Epithelial cell of proximal tubule (primary cell): ENCODE data around the gene ZFR. TPM values are rescaled to one million over a fixed set of nuclear protein-coding genes. Genes with fewer than 3 reads are reported as not detected.
A peak's percentile ranks its signal among the peaks of the same experiment; 100 is the strongest.

Source experiments
- DNase-seq: peaks from one replicate; pipeline ENCODE4 v3.0.0-alpha.2; 2011; ENCODE audit warnings: low read depth
- H3K4me3 ChIP-seq: 2 replicates; pipeline ENCODE4 v1.5.1; 2011; ENCODE audit warnings: low read depth, mild to moderate bottlenecking, low read length
- total RNA-seq: library from RNA; depleted of rRNA; stranded (reverse); fragments of >200 nt; gene quantifications from 2 replicates; pipeline ENCODE4 v1.2.3, GENCODE V29; 2015
- TF ChIP-seq, protein P1 (sequence below): conservative IDR thresholded peaks from 2 replicates; pipeline ENCODE4 v1.5.1; 2012; ENCODE audit warnings: low read depth, mild to moderate bottlenecking, low read length

ZFR gene
- total RNA-seq, 1 donor from 2014 or later: 38.6 TPM

DNA sequence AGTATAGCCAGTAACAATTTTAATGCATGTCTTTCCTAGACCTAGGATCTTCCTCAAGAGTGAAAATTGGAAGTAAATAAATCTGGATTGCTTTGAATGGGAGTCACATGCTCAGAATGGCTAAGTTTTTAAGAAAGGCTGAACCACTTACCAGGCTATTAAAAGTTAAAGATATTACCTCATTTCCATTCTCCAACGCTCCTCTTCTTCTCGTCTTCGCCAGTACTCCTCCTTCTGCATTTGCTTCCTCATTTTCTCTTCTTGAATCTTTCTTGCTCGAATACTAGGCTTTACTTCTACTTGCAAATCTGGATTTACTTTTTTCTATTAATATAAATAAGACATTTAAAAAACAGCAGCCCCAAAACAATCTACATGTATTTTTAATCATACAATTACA lies 49.6 kb downstream of the ZFR start:
- H3K4me3 ChIP-seq: no peak overlapping the region
- TF ChIP-seq, protein P1, sequence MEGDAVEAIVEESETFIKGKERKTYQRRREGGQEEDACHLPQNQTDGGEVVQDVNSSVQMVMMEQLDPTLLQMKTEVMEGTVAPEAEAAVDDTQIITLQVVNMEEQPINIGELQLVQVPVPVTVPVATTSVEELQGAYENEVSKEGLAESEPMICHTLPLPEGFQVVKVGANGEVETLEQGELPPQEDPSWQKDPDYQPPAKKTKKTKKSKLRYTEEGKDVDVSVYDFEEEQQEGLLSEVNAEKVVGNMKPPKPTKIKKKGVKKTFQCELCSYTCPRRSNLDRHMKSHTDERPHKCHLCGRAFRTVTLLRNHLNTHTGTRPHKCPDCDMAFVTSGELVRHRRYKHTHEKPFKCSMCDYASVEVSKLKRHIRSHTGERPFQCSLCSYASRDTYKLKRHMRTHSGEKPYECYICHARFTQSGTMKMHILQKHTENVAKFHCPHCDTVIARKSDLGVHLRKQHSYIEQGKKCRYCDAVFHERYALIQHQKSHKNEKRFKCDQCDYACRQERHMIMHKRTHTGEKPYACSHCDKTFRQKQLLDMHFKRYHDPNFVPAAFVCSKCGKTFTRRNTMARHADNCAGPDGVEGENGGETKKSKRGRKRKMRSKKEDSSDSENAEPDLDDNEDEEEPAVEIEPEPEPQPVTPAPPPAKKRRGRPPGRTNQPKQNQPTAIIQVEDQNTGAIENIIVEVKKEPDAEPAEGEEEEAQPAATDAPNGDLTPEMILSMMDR: no peak
- no peak for DNase-seq

- no peak overlapping the region for H3K4me3 ChIP-seq
- TF ChIP-seq, protein P1: no peak
- no peak for DNase-seq
Observed at GRCh38 chr5:32392039-32392438, 52.5 kb downstream of the ZFR start.

GRCh38 chr5:32390819-32391591 lies 53.5 kb downstream of the ZFR start:
- no peak overlapping the region for H3K4me3 ChIP-seq
- DNase-seq: peak; percentile 30
- TF ChIP-seq, protein P1: no peak

DNA sequence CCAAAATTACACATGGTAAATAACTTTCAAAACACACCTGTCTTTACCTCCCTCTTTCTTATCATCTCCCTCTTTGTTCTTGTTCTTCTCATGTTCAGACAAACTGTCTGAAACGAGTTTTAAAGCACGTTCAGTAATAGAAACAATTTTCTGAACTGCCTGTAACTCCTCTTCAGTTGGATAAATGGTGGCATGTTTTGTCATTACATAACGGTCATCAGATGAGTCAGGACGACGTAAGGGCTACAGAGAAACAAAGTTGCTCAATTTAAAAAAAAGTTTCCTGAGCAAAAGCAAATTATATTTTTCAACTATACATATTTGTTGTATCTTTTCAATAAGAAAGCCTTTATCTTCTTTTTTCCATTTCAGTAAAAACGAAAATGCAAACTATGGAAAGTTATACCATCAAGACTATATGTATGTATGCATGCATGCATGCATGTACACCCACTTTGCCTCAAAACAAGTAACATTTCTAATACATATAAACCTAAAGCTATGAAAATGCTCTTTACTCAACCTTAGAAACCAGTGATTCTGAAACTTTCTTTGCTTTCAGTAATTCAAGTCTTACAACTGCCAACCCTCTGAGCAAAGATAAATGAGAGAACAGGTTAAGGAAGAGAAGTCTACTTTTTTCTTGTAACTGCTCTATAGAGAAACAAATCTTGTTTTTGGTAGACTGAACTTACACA lies 56.0 kb downstream of the ZFR start:
- DNase-seq: no peak
- TF ChIP-seq, protein P1: no peak
- H3K4me3 ChIP-seq: no peak overlapping the region

DNA sequence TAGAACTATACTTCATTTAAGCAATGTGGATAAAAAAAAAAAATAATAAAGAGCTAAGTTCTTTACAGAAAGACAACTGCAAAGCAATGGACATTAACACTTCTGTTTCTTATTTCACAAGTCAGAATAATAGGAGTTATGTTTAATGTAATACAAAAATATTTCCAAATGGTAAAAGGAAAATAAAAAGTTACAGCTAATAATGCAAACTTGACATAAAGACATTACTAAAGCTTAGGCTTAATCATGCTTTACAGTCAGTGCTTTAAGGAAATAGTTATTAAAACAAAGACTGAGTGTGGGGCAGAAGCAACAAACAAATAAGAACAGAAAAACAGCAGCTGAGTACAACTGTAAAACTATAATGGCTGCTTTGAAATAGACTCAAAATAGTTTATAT lies 56.7 kb downstream of the ZFR start:
- DNase-seq: no peak
- TF ChIP-seq, protein P1: no peak
- no peak overlapping the region for H3K4me3 ChIP-seq

DNA sequence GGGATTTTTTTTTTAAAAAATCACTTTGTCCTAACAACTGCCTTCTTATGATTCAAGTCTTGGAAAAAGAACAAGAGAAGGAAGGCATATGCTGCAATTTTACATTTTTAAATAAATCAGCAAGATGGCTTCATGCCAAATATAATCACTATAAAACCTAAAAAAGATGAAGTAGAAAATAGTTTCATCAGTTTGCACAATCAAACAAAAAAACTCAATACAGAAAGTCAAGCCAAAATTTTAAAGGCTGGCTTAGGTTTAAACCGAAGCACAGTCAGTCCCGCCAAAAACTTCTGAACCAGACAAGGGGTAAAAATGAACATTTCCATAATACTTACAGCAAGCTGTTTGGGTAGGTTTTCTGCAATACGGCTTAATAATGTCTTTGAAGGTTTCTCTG lies 57.3 kb downstream of the ZFR start:
- TF ChIP-seq, protein P1: no peak
- DNase-seq: no peak
- no peak overlapping the region for H3K4me3 ChIP-seq
